IMR-90 (cell line): ENCODE data around the gene THSD7B. TPM values are rescaled to one million over a fixed set of nuclear protein-coding genes. Genes with fewer than 3 reads are reported as not detected.

Experiments used
- ATAC-seq: fragments of 200-7000 bp; cut with Tn5 transposase; 2 replicates; pipeline ENCODE4 v1.9.1; 2020; ENCODE audit warnings: low read depth, mild to moderate bottlenecking, moderate library complexity
- BruUV-seq: library from RNA; stranded (reverse); fragments of 400-500 nt; replicated peaks from 2 replicates; lab custom pipeline; 2021; lab: Mats Ljungman, UMichigan
- CTCF ChIA-PET: fragments of 300-600 bp; formaldehyde crosslinking; extraction: SDS; loops from one replicate; lab custom pipeline; 2021; ENCODE audit warnings: antibody characterized with exemption; lab: Yijun Ruan, JAX
- POLR2A ChIA-PET: fragments of 300-600 bp; sonication (Branson Sonifier 250); formaldehyde crosslinking; loops from one replicate; lab custom pipeline; 2022; ENCODE audit warnings: antibody characterized with exemption; ENCODE audit not compliant: unreplicated experiment; lab: Charles Lee
- DNase-seq: peaks from one replicate; pipeline ENCODE4 v3.0.0; 2013
- H2AFZ ChIP-seq: replicated peaks from 2 replicates; pipeline ENCODE3; 2013; ENCODE audit warnings: low read length, mild to moderate bottlenecking; ENCODE audit not compliant: poor library complexity
- H2AK5ac ChIP-seq: 2 replicates; pipeline ENCODE4 v1.6.1; 2013; ENCODE audit warnings: low read depth, low read length, inconsistent platforms
- H2AK9ac ChIP-seq: replicated peaks from 2 replicates; pipeline ENCODE3; 2013; ENCODE audit warnings: mild to moderate bottlenecking, low read depth, low read length, moderate library complexity; ENCODE audit not compliant: poor library complexity
- H2BK120ac ChIP-seq: 2 replicates; pipeline ENCODE4 v1.6.1; 2013; ENCODE audit warnings: low read depth, low read length, inconsistent platforms
- H2BK15ac ChIP-seq: 3 replicates; pipeline ENCODE4 v1.6.1; 2013; ENCODE audit warnings: low read depth, low read length, inconsistent platforms
- H2BK20ac ChIP-seq: 2 replicates; pipeline ENCODE4 v1.6.1; 2013; ENCODE audit warnings: low read depth, mild to moderate bottlenecking, inconsistent platforms, low read length, moderate library complexity
- H2BK5ac ChIP-seq: 2 replicates; pipeline ENCODE4 v1.6.1; 2013; ENCODE audit warnings: mild to moderate bottlenecking, low read depth, low read length, inconsistent platforms; ENCODE audit not compliant: poor library complexity, severe bottlenecking
- H3K14ac ChIP-seq: replicated peaks from 2 replicates; pipeline ENCODE4 v1.6.1; 2013; ENCODE audit warnings: low read depth, low read length, inconsistent platforms
- H3K18ac ChIP-seq: 2 replicates; pipeline ENCODE4 v1.6.1; 2013; ENCODE audit warnings: low read depth, low read length, control low read depth
- H3K23ac ChIP-seq: 2 replicates; pipeline ENCODE4 v1.6.1; 2013; ENCODE audit warnings: low read depth, low read length, inconsistent platforms
- H3K27ac ChIP-seq: 2 replicates; pipeline ENCODE4 v1.5.1; 2013; ENCODE audit warnings: mild to moderate bottlenecking, control low read depth, low read length; ENCODE audit not compliant: insufficient read depth
- H3K27me3 ChIP-seq: 2 replicates; pipeline ENCODE4 v1.6.1; 2013; ENCODE audit warnings: low read length; ENCODE audit not compliant: control insufficient read depth, insufficient read depth
- H3K36me3 ChIP-seq: 2 replicates; pipeline ENCODE4 v1.6.1; 2013; ENCODE audit warnings: low read length, mixed read lengths; ENCODE audit not compliant: control insufficient read depth, insufficient read depth
- H3K4ac ChIP-seq: 2 replicates; pipeline ENCODE4 v1.6.1; 2013; ENCODE audit warnings: low read depth, low read length, inconsistent platforms
- H3K4me1 ChIP-seq: 2 replicates; pipeline ENCODE4 v1.6.1; 2013; ENCODE audit warnings: low read length, mixed read lengths; ENCODE audit not compliant: control insufficient read depth, insufficient read depth
- H3K4me2 ChIP-seq: 2 replicates; pipeline ENCODE4 v1.6.1; 2013; ENCODE audit warnings: low read depth, mild to moderate bottlenecking, control low read depth, low read length, moderate library complexity
- H3K4me3 ChIP-seq: 2 replicates; pipeline ENCODE4 v1.5.1; 2013; ENCODE audit warnings: low read depth, mild to moderate bottlenecking, control low read depth, low read length, moderate library complexity; ENCODE audit not compliant: insufficient read depth
- H3K56ac ChIP-seq: 2 replicates; pipeline ENCODE4 v1.6.1; 2013; ENCODE audit warnings: low read length, inconsistent platforms; ENCODE audit not compliant: insufficient read depth; ENCODE audit errors: extremely low read depth
- H3K79me1 ChIP-seq, 2 experiments: 2 replicates each; pipeline ENCODE4 v1.6.1; 2013; ENCODE audit warnings: low read length in 2 of 2, inconsistent platforms in 1 of 2, low read depth in 1 of 2
- H3K9ac ChIP-seq: 2 replicates; pipeline ENCODE4 v1.6.1; 2013; ENCODE audit warnings: low read depth, low read length, control low read depth
- H3K9me1 ChIP-seq: 2 replicates; pipeline ENCODE4 v1.6.1; 2013; ENCODE audit warnings: low read length, inconsistent platforms; ENCODE audit not compliant: insufficient read depth
- H3K9me3 ChIP-seq: 2 replicates; pipeline ENCODE4 v1.6.1; 2013; ENCODE audit warnings: low read length; ENCODE audit not compliant: control insufficient read depth, insufficient read depth
- H4K20me1 ChIP-seq: 2 replicates; pipeline ENCODE4 v1.6.1; 2013; ENCODE audit warnings: low read length, inconsistent platforms; ENCODE audit not compliant: insufficient read depth
- H4K5ac ChIP-seq: 2 replicates; pipeline ENCODE4 v1.6.1; 2013; ENCODE audit warnings: mild to moderate bottlenecking, low read depth, low read length, control low read depth
- H4K8ac ChIP-seq, 2 experiments: 2 replicates each; pipeline ENCODE4 v1.6.1; 2013; ENCODE audit warnings: low read depth in 2 of 2, low read length in 2 of 2, control low read depth in 1 of 2, inconsistent platforms in 1 of 2
- H4K91ac ChIP-seq: 2 replicates; pipeline ENCODE4 v1.6.1; 2013; ENCODE audit warnings: low read depth, low read length, inconsistent platforms; ENCODE audit not compliant: insufficient read depth
- CHD1 ChIP-seq: IDR thresholded peaks from 2 replicates; pipeline ENCODE4 v1.6.1; 2012; ENCODE audit warnings: low read depth, low read length, improper control_type of control experiment
- MAFK ChIP-seq: IDR thresholded peaks from 2 replicates; pipeline ENCODE4 v1.6.1; 2012; ENCODE audit warnings: low read depth, low read length, improper control_type of control experiment
- MAZ ChIP-seq: IDR thresholded peaks from 2 replicates; pipeline ENCODE4 v1.6.1; 2012; ENCODE audit warnings: low read depth, mild to moderate bottlenecking, low read length, improper control_type of control experiment, moderate library complexity, borderline replicate concordance
- MXI1 ChIP-seq: IDR thresholded peaks from 2 replicates; pipeline ENCODE4 v1.6.1; 2012; ENCODE audit warnings: low read depth, mild to moderate bottlenecking, low read length, moderate library complexity, borderline replicate concordance
- NFE2L2 ChIP-seq: fragments of 150-350 bp; IDR thresholded peaks from 2 replicates; pipeline ENCODE4 v1.6.1; 2016; ENCODE audit warnings: low read depth, mild to moderate bottlenecking, low read length
- RCOR1 ChIP-seq: IDR thresholded peaks from 2 replicates; pipeline ENCODE4 v1.6.1; 2012; ENCODE audit warnings: mild to moderate bottlenecking, low read length, improper control_type of control experiment; ENCODE audit not compliant: insufficient replicate concordance
- WGBS, 2 experiments: methylation state at CpG; one replicate each; pipeline versions ENCODE4 v1.1.5 to v1.1.7; 2013; ENCODE audit warnings: missing lambda C conversion rate in 2 of 2; ENCODE audit not compliant: insufficient read length in 1 of 2; ENCODE audit errors: extremely low coverage in 2 of 2; 5-methylcytosine and 5-hydroxymethylcytosine counted together
- dilution Hi-C: fragments of 300-500 bp; cut with HindIII; formaldehyde crosslinking; loops from one replicate; pipeline ENCODE4 v1.14.3; 2018; ENCODE audit warnings: low sequenced_read_pairs; ENCODE audit not compliant: unreplicated experiment
- in situ Hi-C: fragments of 300-500 bp; cut with MboI; formaldehyde crosslinking; loops from 3 replicates; pipeline ENCODE4 v1.14.3; 2019; ENCODE audit warnings: low sequenced_read_pairs, inconsistent platforms, mixed read lengths
- intact Hi-C: fragments of 100-400 bp; cut with micrococcal nuclease; formaldehyde crosslinking; loops from 2 replicates; pipeline ENCODE4 v1.10.0; 2022
- polyA plus RNA-seq, 3 experiments: library from polyadenylated mRNA; depleted of rRNA; stranded (reverse); fragments of >200 nt; gene quantifications; 2 replicates each; pipeline ENCODE4 v1.2.3, GENCODE V29; 2012; ENCODE audit warnings: low replicate concordance in 1 of 3
- total RNA-seq: library from RNA; depleted of rRNA; stranded (reverse); fragments of >200 nt; gene quantifications from 2 replicates; pipeline ENCODE4 v1.2.3, GENCODE V29; 2012
- TF ChIP-seq, protein P1 (sequence below): conservative IDR thresholded peaks from 2 replicates; pipeline ENCODE4 v1.5.1; 2012; ENCODE audit warnings: mild to moderate bottlenecking, low read depth, low read length, improper control_type of control experiment

THSD7B gene
- total and polyA plus RNA-seq, 2 of the 4 experiments (the other 2 are of a cell fraction), result not detected

DNA sequence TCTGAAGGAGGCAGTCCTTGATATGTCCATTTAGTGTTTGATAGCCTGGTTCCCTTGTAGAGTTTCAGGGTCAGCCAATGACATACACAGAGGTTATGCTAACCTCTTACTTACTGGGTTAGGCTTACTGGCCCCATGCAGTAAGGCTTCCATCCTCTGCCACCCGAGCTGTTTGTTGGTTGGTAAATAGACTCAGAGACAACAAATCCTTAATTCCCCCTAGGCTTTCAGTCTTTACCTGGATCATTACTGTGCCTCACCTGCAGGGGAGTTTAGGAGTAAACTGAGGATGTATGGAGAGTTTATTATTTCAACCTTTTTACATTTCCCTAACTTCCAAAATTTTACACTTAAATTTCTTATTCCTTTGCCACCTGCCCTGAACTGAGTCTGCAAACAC is 746.2 kb downstream of the THSD7B start:
- ChIA-PET POLR2A (no interaction called here), CTCF (no interaction called here)
- Histone ChIP-seq H2AFZ (no peak overlapping the region), H3K14ac (no peak overlapping the region), H3K23ac (no peak overlapping the region), H2BK15ac (no peak overlapping the region), H3K56ac (no peak overlapping the region), H3K79me1 (no peaks in the 10 kb centered on the region), H4K20me1 (no peaks in the 10 kb centered on the region), H3K18ac (no peak overlapping the region), H3K9me1 (no peaks in the 10 kb centered on the region), H2BK20ac (no peak overlapping the region), H3K36me3 (no peaks in the 10 kb centered on the region), H3K4me1 (no peaks in the 10 kb centered on the region), H2AK5ac (no peak overlapping the region), H3K4me3 (no peak overlapping the region), H3K4me2 (no peak overlapping the region), H4K8ac (no peak overlapping the region), H2BK5ac (no peak overlapping the region), H4K91ac (no peak overlapping the region), H4K5ac (no peak overlapping the region), H3K27ac (no peak overlapping the region), H2AK9ac (no peak overlapping the region), H3K9ac (no peak overlapping the region), H2BK120ac (no peak overlapping the region), H3K27me3 (no peaks in the 10 kb centered on the region), H3K4ac (no peak overlapping the region), H3K9me3 (peaks cover 11% of the 10 kb centered on the region)
- no TSS peak for BruUV-seq
- DNase-seq, result no peak
- in situ Hi-C loops, result no loop called here
- dilution Hi-C loops, result no loop called here
- WGBS, 2 experiments, result no CpG with 5 or more reads among the region's 1 CpG
- no peak for TF ChIP-seq MAZ
- TF ChIP-seq, protein P1, sequence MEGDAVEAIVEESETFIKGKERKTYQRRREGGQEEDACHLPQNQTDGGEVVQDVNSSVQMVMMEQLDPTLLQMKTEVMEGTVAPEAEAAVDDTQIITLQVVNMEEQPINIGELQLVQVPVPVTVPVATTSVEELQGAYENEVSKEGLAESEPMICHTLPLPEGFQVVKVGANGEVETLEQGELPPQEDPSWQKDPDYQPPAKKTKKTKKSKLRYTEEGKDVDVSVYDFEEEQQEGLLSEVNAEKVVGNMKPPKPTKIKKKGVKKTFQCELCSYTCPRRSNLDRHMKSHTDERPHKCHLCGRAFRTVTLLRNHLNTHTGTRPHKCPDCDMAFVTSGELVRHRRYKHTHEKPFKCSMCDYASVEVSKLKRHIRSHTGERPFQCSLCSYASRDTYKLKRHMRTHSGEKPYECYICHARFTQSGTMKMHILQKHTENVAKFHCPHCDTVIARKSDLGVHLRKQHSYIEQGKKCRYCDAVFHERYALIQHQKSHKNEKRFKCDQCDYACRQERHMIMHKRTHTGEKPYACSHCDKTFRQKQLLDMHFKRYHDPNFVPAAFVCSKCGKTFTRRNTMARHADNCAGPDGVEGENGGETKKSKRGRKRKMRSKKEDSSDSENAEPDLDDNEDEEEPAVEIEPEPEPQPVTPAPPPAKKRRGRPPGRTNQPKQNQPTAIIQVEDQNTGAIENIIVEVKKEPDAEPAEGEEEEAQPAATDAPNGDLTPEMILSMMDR, result no peak
- TF ChIP-seq MXI1, result no peak
- no peak for TF ChIP-seq MAFK
- TF ChIP-seq CHD1, result no peak
- TF ChIP-seq RCOR1, result no peak
- TF ChIP-seq NFE2L2, result no peak
- no peak for ATAC-seq
- intact Hi-C loops, result no loop called here
